Putamen (tissue), 1 donor: ENCODE results near the gene BASP1.
A peak's percentile ranks its signal among the peaks of the same experiment; 100 is the strongest.
"Not testable (repeated sequence)": the region's sequence is repeated elsewhere in the genome, so short reads cannot be mapped to it uniquely, and the experiment has no call there.

Experiments used
- DNase-seq: peaks from one replicate; pipeline ENCODE4 v3.0.0-alpha.2; 2016; ENCODE audit warnings: low spot score

The BASP1 gene

GRCh38 chr5:17256171-17256570 lies 38.7 kb downstream of the BASP1 start:
- no peak for DNase-seq

- DNase-seq = no peak
Measured at GRCh38 chr5:17256839-17257238, 39.4 kb downstream of the BASP1 start.

- no peak for DNase-seq
Measured at GRCh38 chr5:17257705-17258273, 40.4 kb downstream of the BASP1 start.

GRCh38 chr5:17258431-17258830 lies 41.0 kb downstream of the BASP1 start:
- DNase-seq = no peak

- not testable (repeated sequence) for DNase-seq
Measured at GRCh38 chr5:17259012-17259411, 41.6 kb downstream of the BASP1 start.

- DNase-seq = no peak
Measured at GRCh38 chr5:17259630-17260257, 42.3 kb downstream of the BASP1 start.

GRCh38 chr5:17260549-17260948 lies 43.1 kb downstream of the BASP1 start:
- no peak for DNase-seq

GRCh38 chr5:17261075-17261474 lies 43.6 kb downstream of the BASP1 start:
- DNase-seq = no peak

GRCh38 chr5:17265041-17265440 lies 47.6 kb downstream of the BASP1 start:
- no peak for DNase-seq

GRCh38 chr5:17267106-17267505 lies 49.7 kb downstream of the BASP1 start:
- DNase-seq = no peak

GRCh38 chr5:17269201-17269600 lies 51.8 kb downstream of the BASP1 start:
- DNase-seq = no peak

GRCh38 chr5:17272111-17272510 lies 54.7 kb downstream of the BASP1 start:
- no peak for DNase-seq

GRCh38 chr5:17275289-17276158 lies 58.1 kb downstream of the BASP1 start:
- no peak for DNase-seq

GRCh38 chr5:17276445-17276844 lies 59.0 kb downstream of the BASP1 start:
- no peak for DNase-seq

- DNase-seq = no peak
Measured at GRCh38 chr5:17277907-17278306, 60.5 kb downstream of the BASP1 start.

GRCh38 chr5:17278931-17279330 lies 61.5 kb downstream of the BASP1 start:
- DNase-seq = no peak

GRCh38 chr5:17279487-17279886 lies 62.1 kb downstream of the BASP1 start:
- no peak for DNase-seq

GRCh38 chr5:17282283-17283120 lies 65.1 kb downstream of the BASP1 start:
- peak; percentile 48 for DNase-seq

- no peak for DNase-seq
Measured at GRCh38 chr5:17283121-17283415, 65.6 kb downstream of the BASP1 start.

GRCh38 chr5:17287501-17288155 lies 70.2 kb downstream of the BASP1 start:
- no peak for DNase-seq

- no peak for DNase-seq
Measured at GRCh38 chr5:17288570-17288969, 71.1 kb downstream of the BASP1 start.
